HFFc6 (cell line): Measurements from ENCODE around the gene EML1. TPM values are rescaled to one million over a fixed set of nuclear protein-coding genes. Genes with fewer than 3 reads are reported as not detected.
A peak's percentile ranks its signal among the peaks of the same experiment; 100 is the strongest.

Experiments
- DNase-seq: peaks from one replicate; pipeline ENCODE4 v3.0.0-alpha.2; 2018
- H3K27ac Mint-ChIP-seq: 2 replicates; pipeline ENCODE4 v1.8.0; 2020; ENCODE audit warnings: mild to moderate bottlenecking, mixed read lengths
- H3K27me3 Mint-ChIP-seq: 2 replicates; pipeline ENCODE4 v1.8.0; 2021; ENCODE audit warnings: mild to moderate bottlenecking, moderate library complexity, mixed read lengths; ENCODE audit not compliant: insufficient read depth
- H3K36me3 Mint-ChIP-seq: 2 replicates; pipeline ENCODE4 v1.8.0; 2021; ENCODE audit warnings: low read depth, mixed read lengths
- H3K4me1 Mint-ChIP-seq: 2 replicates; pipeline ENCODE4 v1.8.0; 2020; ENCODE audit warnings: low read depth, mixed read lengths
- H3K4me3 Mint-ChIP-seq: 2 replicates; pipeline ENCODE4 v1.8.0; 2020; ENCODE audit warnings: mild to moderate bottlenecking, moderate library complexity, mixed read lengths
- H3K9me3 Mint-ChIP-seq: 2 replicates; pipeline ENCODE4 v1.8.0; 2020; ENCODE audit warnings: mild to moderate bottlenecking, mixed read lengths
- CTCF ChIP-seq: fragments of 200-600 bp; sonication (generic); IDR thresholded peaks from 2 replicates; pipeline ENCODE4 v1.5.0; 2021; ENCODE audit warnings: antibody characterized with exemption, mild to moderate bottlenecking
- total RNA-seq, 6 experiments: library from RNA; stranded (reverse); fragmentation: NEBNext Ultra II Directional; extraction: Animal tissue kit (Norgen Biotek cat#: 25700); gene quantifications; 2 replicates in 1 of 6; 3 replicates in 5 of 6; pipeline ENCODE4 v1.2.3, GENCODE V29; 2021

Gene EML1
- total RNA-seq, 6 experiments from 2014 or later, result 13.2 to 27.6 (median 22.2) TPM

- peak overlapping the region; percentile 88; the same call in 1 of the 2 replicates for H3K27ac Mint-ChIP-seq
These were observed 12.5 kb upstream of the EML1 start for GRCh38 chr14:99780690-99781089.

GRCh38 chr14:99781091-99781490, 12.1 kb upstream of the EML1 start:
- H3K4me3 Mint-ChIP-seq, result no peak overlapping the region
- peaks cover 39% of the 10 kb centered on the region for H3K36me3 Mint-ChIP-seq
- DNase-seq, result no peak
- H3K4me1 Mint-ChIP-seq, result peaks cover 44% of the 10 kb centered on the region
- no peak for TF ChIP-seq CTCF
- peaks cover 34% of the 10 kb centered on the region for H3K9me3 Mint-ChIP-seq
- H3K27me3 Mint-ChIP-seq, result peaks cover 4% of the 10 kb centered on the region; the same call in 1 of the 2 replicates
- 0 out of 2 replicates have a peak overlapping the region, but pooled peaks have one; percentile 16 for H3K27ac Mint-ChIP-seq

More at GRCh38 chr14:99780690-99781089, 12.5 kb upstream of the EML1 start:
- no peak for DNase-seq
- Mint-ChIP-seq H3K27me3 (peaks cover 4% of the 10 kb centered on the region; the same call in 1 of the 2 replicates), H3K4me1 (peaks cover 45% of the 10 kb centered on the region), H3K9me3 (peaks cover 34% of the 10 kb centered on the region), H3K36me3 (peaks cover 39% of the 10 kb centered on the region), H3K4me3 (no peak overlapping the region)
- no peak for TF ChIP-seq CTCF

GRCh38 chr14:99781853-99782610, 11.2 kb upstream of the EML1 start:
- no peak for TF ChIP-seq CTCF
- Mint-ChIP-seq H3K27me3 (peaks cover 4% of the 10 kb centered on the region; the same call in 1 of the 2 replicates), H3K9me3 (peaks cover 34% of the 10 kb centered on the region), H3K27ac (no peak overlapping the region), H3K4me3 (no peak overlapping the region), H3K4me1 (peaks cover 39% of the 10 kb centered on the region), H3K36me3 (peaks cover 39% of the 10 kb centered on the region)
- no peak for DNase-seq

GRCh38 chr14:99784508-99784907, 8.7 kb upstream of the EML1 start:
- no peak for TF ChIP-seq CTCF
- peaks cover 4% of the 10 kb centered on the region for H3K27me3 Mint-ChIP-seq
- H3K36me3 Mint-ChIP-seq, result peaks cover 20% of the 10 kb centered on the region
- H3K4me1 Mint-ChIP-seq, result peaks cover 19% of the 10 kb centered on the region
- H3K9me3 Mint-ChIP-seq, result peaks cover 19% of the 10 kb centered on the region
- no peak for DNase-seq
- no peak overlapping the region for H3K4me3 Mint-ChIP-seq
- H3K27ac Mint-ChIP-seq, result no peak overlapping the region

- no peak overlapping the region for H3K4me3 Mint-ChIP-seq
- peaks cover 16% of the 10 kb centered on the region for H3K4me1 Mint-ChIP-seq
- peaks cover 10% of the 10 kb centered on the region for H3K9me3 Mint-ChIP-seq
- H3K27me3 Mint-ChIP-seq, result peaks cover 6% of the 10 kb centered on the region
- DNase-seq, result no peak
- TF ChIP-seq CTCF, result no peak
- H3K36me3 Mint-ChIP-seq, result peaks cover 11% of the 10 kb centered on the region
- no peak overlapping the region for H3K27ac Mint-ChIP-seq
These were observed 7.8 kb upstream of the EML1 start for GRCh38 chr14:99785426-99785825.
